Chondrocyte (in vitro differentiated cells): ENCODE measurements around the gene PITPNM3. TPM values are rescaled to one million over a fixed set of nuclear protein-coding genes. Genes with fewer than 3 reads are reported as not detected.
A peak's percentile ranks its signal among the peaks of the same experiment; 100 is the strongest.

Experiments
- DNase-seq: peaks from one replicate; pipeline ENCODE4 v3.0.0; 2021; ENCODE audit warnings: mixed read lengths, low spot score
- H3K27ac Mint-ChIP-seq: one replicate; pipeline ENCODE4 v1.8.0; 2021; ENCODE audit warnings: mild to moderate bottlenecking, moderate library complexity, mixed read lengths; ENCODE audit not compliant: unreplicated experiment
- H3K27me3 Mint-ChIP-seq: 2 replicates; pipeline ENCODE4 v1.8.0; 2021; ENCODE audit warnings: low read depth, mixed read lengths
- H3K36me3 Mint-ChIP-seq: 2 replicates; pipeline ENCODE4 v1.8.0; 2021; ENCODE audit warnings: low read depth, mixed read lengths
- H3K4me1 Mint-ChIP-seq: 2 replicates; pipeline ENCODE4 v1.8.0; 2021; ENCODE audit warnings: low read depth, mild to moderate bottlenecking, mixed read lengths
- H3K4me3 Mint-ChIP-seq: one replicate; pipeline ENCODE4 v1.8.0; 2021; ENCODE audit warnings: mild to moderate bottlenecking, moderate library complexity, mixed read lengths; ENCODE audit not compliant: unreplicated experiment
- H3K9me3 Mint-ChIP-seq: 2 replicates; pipeline ENCODE4 v1.8.0; 2021; ENCODE audit warnings: low read depth, mixed read lengths
- total RNA-seq: library from RNA; stranded (reverse); gene quantifications from 3 replicates; pipeline ENCODE4 v1.2.1, GENCODE V29; 2021
- TF ChIP-seq, protein P1 (sequence below): fragments of 200-600 bp; sonication (generic); IDR thresholded peaks from 2 replicates; pipeline ENCODE4 v1.5.0; 2021; ENCODE audit warnings: antibody characterized with exemption, mild to moderate bottlenecking, moderate library complexity

Gene PITPNM3
- total RNA-seq, 1 donor from 2014 or later = 5.7 TPM

DNA sequence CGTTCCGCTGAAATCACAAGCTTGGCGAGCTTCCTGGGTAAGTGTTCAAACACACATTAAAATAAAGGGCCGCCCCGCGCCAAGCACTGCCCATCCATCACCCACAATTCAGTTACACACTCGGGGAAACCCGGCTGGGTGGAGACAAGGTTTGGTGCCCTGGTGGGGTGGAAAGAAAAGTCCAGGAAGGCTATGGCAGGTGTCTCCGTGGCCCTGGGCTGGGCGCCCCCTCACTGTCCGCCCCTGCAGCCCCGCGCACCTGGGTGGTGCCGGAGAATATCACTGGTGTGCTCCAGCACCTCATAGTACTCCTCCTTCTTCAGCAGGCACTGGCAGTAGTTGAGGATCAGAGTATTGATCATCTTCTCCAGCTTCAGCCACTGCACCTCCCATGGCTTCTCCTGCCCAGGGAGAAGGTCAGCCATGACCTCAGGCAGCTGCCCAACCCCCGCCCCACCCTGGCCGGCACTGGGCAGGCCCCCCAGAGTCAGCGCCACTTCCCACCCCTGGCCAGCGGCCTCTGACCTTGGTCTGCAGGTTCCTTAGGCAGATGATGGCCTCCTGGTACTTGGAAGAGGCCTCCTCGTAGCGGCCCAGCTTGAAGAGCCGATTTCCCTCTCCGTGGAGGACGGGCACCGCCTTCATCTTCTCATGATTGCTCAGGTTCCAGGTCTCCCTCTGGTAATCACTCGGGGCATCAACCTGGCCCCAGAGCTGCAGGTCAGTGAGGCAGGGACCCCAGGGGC, 129.8 kb downstream of the PITPNM3 start:
- Mint-ChIP-seq H3K27ac (no peak overlapping the region), H3K27me3 (peaks cover 16% of the 10 kb centered on the region), H3K9me3 (peaks cover 7% of the 10 kb centered on the region), H3K36me3 (peaks cover 5% of the 10 kb centered on the region), H3K4me3 (no peak overlapping the region), H3K4me1 (peaks cover 3% of the 10 kb centered on the region)
- no peak for DNase-seq
- TF ChIP-seq, protein P1, sequence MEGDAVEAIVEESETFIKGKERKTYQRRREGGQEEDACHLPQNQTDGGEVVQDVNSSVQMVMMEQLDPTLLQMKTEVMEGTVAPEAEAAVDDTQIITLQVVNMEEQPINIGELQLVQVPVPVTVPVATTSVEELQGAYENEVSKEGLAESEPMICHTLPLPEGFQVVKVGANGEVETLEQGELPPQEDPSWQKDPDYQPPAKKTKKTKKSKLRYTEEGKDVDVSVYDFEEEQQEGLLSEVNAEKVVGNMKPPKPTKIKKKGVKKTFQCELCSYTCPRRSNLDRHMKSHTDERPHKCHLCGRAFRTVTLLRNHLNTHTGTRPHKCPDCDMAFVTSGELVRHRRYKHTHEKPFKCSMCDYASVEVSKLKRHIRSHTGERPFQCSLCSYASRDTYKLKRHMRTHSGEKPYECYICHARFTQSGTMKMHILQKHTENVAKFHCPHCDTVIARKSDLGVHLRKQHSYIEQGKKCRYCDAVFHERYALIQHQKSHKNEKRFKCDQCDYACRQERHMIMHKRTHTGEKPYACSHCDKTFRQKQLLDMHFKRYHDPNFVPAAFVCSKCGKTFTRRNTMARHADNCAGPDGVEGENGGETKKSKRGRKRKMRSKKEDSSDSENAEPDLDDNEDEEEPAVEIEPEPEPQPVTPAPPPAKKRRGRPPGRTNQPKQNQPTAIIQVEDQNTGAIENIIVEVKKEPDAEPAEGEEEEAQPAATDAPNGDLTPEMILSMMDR = no peak

DNA sequence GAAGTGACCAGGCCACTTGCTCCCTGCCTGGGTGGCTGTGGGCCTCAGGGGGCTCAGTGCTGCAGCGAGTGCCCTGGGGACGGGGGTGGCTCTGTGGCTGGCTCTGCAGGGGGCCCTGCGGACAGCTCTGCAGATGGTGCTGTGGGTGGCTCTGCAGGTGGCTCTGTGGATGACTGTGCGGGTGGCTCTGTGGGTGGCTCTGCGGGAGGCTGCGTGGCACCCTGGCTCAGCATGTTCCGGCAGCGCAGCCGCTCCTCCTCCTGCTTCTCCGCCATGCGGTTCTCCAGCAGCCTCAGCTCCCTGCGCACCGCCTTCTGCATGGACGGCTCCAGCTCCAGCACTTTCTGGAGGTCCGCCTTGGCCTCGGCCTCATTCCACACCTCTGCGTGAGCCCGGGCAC, 130.9 kb downstream of the PITPNM3 start:
- no peak for DNase-seq
- H3K4me3 Mint-ChIP-seq = no peak overlapping the region
- H3K36me3 Mint-ChIP-seq = peaks cover 3% of the 10 kb centered on the region
- H3K27ac Mint-ChIP-seq = no peak overlapping the region
- peaks cover 16% of the 10 kb centered on the region for H3K27me3 Mint-ChIP-seq
- H3K9me3 Mint-ChIP-seq = no peaks in the 10 kb centered on the region
- H3K4me1 Mint-ChIP-seq = peaks cover 3% of the 10 kb centered on the region
- TF ChIP-seq, protein P1 = no peak

DNA sequence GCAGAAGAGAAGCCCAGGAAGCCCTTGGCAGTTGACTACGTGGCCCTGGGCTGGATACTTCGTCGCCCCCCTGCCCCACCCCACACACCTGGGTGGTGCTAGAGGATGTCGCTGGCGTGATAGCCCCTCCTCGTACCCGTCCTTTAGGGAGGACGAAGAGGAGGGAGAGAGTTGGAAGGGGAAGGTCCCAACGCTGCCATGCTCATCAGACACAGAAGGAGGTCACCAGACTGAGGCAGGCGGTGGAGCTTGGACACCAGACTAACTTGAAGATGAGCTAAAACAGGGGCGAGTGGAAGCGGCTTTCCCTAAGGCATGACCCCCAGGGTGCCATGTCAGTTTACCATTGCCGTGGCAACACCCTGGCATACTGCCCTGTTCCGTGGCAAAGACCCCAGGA, 132.4 kb downstream of the PITPNM3 start:
- no peaks in the 10 kb centered on the region for H3K36me3 Mint-ChIP-seq
- no peak overlapping the region for H3K4me3 Mint-ChIP-seq
- H3K9me3 Mint-ChIP-seq = no peaks in the 10 kb centered on the region
- H3K4me1 Mint-ChIP-seq = peaks cover 3% of the 10 kb centered on the region
- no peak overlapping the region for H3K27ac Mint-ChIP-seq
- TF ChIP-seq, protein P1 = no peak
- DNase-seq = no peak
- H3K27me3 Mint-ChIP-seq = peaks cover 18% of the 10 kb centered on the region

DNA sequence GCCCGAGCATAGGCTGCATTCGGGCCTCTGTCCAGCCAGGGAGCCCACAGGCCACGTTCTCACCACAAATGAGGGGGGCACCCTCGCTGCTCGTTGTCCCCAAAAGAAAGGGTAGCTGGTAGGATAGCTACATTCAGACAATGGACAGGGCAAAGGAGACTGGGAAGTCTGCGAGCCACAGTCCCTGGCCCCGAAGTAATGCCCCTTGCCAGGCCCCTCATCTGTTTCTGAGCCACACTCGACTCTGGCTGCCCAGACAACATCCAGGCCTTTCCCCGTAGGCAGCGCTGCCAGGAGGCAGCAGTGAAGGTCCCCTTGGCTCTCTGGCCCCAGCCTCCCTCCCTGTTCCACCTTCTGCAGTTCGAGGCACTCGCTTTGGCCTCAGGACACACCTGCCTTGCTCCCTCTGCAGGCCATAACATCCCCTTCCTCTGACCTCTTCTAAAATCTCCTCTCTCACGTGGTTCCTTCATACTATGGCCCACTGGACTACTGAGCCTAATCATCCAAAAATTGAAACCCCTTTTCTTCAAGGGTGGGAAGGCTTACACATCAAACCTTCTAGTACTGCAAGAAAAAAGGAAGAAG, 133.6 kb downstream of the PITPNM3 start:
- H3K27me3 Mint-ChIP-seq = peaks cover 20% of the 10 kb centered on the region
- H3K36me3 Mint-ChIP-seq = no peaks in the 10 kb centered on the region
- H3K4me1 Mint-ChIP-seq = peaks cover 3% of the 10 kb centered on the region
- DNase-seq = no peak
- H3K27ac Mint-ChIP-seq = no peak overlapping the region
- TF ChIP-seq, protein P1 = no peak
- no peak overlapping the region for H3K4me3 Mint-ChIP-seq
- H3K9me3 Mint-ChIP-seq = no peaks in the 10 kb centered on the region

DNA sequence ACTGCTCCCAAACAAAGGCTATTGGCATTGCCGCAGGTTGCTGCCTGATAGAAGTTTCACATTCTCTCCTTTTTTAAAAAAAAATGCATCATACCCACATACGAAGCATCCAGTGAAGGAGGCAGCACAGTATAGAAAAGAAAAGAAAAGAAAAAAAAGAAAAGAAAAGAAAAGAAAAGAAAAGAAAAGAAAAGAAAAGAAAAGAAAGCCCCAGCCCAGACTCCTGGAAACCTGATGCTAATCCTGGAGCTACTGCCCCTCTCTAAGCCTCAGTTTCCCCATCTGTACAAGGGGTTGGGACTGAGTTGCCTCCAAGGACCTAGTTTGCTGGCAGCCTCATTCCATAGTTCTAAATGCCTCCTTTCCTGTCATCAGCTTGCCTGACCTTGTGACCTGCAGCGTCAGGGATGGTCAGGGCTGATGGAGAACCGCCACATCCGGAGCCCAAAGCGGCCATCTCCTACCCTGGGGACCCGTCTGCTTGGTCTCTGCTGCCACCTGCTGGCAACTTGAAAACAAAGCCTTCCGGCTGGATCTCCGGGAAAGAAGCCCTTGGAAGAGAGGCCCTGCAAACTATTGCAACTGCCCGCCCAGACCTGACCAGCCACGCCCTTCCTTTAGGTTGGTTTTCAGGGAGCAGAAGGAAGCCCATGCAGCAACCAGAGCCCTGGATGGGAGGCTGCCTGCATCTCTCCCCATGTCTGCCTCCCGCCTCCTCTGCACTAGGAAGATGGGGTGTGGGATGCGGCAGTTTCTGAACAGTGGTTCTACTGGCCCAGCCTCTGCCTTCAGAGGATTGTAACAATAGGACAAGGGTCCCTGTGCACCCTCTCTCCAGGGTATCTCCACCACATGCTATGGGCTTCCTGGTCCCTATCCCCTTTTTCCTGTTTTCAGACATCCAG, 134.4 kb downstream of the PITPNM3 start:
- H3K36me3 Mint-ChIP-seq = no peaks in the 10 kb centered on the region
- peaks cover 27% of the 10 kb centered on the region for H3K27me3 Mint-ChIP-seq
- no peak for DNase-seq
- no peaks in the 10 kb centered on the region for H3K4me1 Mint-ChIP-seq
- no peak overlapping the region for H3K4me3 Mint-ChIP-seq
- no peaks in the 10 kb centered on the region for H3K9me3 Mint-ChIP-seq
- H3K27ac Mint-ChIP-seq = no peak overlapping the region
- TF ChIP-seq, protein P1 = peak; percentile 95
